Activated T-cell treated with anti-CD3 and anti-CD28 coated beads for 24 hours (primary cell): ENCODE data around the gene SUSD3.

Experiments
- DNase-seq: peaks from one replicate; pipeline ENCODE4 v3.0.0-alpha.2; 2020; ENCODE audit warnings: low read depth

Gene SUSD3

DNA sequence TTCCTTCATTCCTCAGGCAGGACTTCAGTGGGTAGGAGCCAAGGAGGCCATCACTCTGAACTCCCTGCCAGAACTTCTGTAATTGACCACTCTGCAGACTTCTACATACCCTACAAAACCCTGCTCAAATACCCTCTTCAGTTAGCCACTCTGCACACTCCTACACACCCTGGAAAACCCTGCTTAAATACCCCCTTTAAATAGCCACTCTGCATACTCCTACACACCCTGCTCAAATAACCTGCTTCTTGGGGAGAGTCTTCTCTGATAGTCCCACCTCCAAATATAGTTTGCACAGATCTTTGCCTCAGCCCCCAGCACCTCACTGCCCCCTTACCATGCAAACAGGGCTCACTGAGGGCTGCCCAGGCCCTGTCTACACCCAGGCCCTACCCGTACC, 18.9 kb downstream of the SUSD3 start:
- DNase-seq: no peak

DNA sequence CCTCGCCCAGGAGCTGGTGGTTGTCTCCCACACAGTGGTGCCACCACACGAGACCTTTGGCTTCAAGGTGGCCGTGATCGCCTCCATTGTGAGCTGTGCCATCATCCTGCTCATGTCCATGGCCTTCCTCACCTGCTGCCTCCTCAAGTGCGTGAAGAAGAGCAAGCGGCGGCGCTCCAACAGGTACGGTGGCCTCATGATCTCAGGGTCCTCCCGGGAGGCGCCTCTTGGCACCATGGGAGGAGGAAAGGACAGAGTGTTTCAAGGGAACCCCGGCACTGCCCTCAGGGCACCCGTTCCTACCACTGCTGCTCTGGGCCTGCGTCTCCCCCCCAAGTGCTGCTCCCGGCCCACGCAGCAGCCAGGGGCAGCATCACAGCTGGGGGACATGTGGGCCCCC, 19.3 kb downstream of the SUSD3 start:
- DNase-seq: no peak

GRCh38 chr9:93079371-93079770, 20.9 kb downstream of the SUSD3 start:
- no peak for DNase-seq

DNA sequence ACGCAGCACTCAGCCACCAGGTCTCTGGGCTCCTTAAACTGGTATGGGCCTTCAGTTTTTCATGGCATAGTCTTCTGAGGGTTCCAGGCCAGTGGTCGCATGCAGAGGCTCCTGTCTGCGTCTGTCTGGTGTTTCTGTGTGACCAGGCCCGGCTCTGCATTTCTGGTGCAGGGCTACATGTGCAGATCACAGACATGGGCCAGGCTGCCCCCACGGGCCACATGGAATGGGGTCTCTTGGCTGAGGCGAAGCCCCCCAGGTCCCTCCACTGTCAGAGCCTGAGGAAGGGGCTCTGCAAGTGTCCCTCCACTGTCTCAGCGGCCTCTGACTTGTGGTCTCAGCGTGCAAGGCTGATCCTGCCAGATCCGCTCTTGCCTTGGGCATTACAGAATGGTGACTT, 21.9 kb downstream of the SUSD3 start:
- DNase-seq: no peak

DNA sequence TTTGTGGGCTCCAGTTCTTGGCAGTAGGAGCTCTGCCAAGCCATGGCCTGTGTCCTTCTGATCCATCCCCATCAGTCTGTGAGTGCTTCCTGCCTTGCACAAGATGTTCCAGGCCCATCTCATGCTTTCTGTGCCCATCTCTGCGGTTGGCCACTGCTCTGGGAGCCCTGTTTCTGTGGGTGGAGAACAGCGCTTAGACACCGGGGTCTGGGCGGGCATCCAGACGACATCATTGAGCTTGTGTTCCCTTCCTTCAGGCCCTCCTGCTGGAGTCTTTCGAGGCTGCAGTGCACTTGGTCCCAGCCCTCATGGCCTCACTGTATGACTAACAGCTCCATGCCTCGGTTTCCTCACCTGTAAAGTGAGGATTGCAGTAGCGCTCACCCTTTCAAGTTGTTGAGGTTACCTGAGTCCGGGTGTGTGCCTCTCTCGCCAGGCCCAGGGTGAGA, 22.6 kb downstream of the SUSD3 start:
- no peak for DNase-seq

DNA sequence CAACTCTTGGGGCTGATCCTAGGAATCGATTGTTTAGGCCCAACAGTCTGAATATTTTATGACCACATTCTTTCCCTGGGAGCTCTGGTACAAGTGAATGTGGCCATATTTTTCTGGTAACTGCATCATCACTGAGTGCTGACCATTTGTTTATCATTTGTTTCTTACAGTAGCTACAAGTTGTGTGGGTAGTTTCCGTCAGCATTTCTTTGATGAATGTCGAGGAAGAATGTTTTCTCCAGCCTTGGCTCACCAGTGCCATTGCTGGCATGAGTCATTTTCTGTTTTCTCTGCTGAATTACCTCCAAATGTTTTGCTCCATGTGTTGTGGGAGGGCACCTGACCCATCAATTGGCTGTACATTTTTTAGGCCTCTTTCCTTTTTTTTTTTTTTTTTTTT, 23.4 kb downstream of the SUSD3 start:
- no peak for DNase-seq

DNA sequence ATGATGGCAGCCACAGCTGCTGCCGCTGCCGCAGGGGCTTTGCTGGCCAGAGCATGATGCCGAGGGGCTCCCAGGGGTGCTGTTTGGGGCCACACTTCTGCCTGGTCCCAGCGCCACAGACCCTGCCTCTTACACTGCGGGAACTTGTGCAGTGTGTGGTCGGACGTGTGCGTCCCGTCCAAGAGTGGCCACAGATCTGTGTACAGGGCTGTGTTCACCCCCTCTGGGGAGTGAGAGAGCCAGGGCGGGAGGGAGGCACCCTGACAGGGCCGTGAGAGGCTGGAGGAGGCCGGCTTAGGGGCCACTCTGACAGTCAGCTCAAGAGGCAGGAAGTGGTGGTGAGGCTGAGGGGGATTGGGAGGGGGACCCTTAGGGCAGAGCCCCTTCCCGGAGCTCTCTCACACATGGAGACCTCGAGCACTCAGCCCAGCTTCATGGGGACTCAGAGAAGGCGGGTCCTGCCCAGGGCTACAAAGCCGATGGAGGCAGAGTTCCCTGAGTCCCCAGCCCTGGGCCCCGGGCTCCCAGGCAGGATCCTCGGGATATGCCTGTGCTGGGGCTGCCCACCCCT, 24.4 kb downstream of the SUSD3 start:
- no peak for DNase-seq

DNA sequence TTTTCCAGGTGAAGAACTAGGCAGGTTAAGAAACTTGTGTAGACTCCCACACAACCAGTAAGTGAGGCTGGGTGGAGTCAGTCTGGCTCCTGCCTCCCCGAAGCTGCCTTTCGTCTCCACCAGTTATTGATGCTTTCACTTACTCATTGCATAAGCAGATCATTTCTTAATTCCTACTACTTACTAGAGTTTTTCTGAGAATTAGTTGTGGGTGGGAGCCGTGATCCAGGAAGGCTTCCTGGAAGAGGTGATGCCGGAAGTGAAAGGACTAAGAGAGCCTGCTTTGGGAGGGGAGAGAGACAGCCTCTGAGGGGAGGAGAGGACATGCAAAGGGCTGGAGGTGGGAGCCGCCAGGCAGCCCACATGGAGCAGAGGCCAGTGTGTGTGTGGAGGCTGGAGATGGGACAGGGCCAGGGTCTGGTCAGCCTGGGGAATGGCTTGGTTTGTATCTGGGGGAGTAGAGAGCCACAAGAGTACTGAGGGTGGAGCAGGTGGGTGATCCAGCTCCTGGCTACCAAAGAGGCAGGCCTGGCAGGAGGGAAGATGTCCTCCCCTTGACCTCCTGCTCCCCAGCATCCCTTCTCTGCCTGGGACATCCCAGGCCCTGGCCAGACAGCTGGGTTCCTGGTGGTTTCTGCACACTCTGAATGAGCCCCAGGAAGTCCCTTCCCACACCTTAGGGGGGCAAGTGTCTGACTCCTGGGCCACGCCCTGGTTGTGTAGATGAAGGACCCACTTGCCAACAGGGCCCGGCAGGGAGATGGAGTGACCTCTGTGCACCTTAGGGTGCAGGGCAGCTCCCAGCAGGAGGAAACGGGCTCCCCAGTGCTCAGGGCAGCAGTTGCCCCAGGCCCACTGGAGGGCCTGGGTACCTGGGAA, 25.3 kb downstream of the SUSD3 start:
- DNase-seq: no peak

DNA sequence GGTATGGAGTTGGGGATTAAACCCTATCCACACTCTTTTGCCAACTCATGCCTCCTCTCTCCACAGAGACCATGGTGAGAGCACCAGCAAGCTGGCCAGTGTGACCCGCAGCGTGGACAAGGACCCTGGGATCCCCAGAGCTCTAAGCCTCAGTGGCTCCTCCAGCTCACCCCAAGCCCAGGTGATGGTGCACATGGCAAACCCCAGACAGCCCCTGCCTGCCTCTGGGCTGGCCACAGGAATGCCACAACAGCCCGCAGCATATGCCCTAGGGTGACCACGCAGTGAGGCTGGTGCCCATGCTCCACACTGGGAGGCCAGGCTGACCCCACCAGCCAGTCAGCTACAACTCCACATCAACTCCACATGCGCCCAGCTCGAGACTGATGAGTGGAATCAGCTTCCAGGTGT, 26.0 kb downstream of the SUSD3 start:
- DNase-seq: no peak

DNA sequence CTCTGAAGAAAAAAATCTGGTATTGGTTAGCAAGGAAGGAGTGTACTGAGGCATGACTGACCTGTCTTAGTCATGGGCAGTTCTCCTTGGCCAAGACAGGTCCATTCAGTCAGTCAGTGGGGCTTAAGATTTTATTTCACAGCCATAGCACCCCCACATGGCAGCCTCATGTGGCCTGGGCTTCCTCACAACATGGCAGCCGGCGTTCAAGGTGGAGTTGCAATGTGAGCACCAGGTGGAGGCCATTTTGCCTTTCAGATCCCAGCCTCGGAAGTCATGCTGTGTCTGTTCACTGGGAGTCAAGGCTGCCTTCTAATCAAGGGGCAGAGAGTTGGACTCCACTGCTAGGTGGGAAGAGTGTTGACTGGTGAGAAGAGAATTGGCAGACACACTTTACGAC, 27.2 kb downstream of the SUSD3 start:
- no peak for DNase-seq

DNA sequence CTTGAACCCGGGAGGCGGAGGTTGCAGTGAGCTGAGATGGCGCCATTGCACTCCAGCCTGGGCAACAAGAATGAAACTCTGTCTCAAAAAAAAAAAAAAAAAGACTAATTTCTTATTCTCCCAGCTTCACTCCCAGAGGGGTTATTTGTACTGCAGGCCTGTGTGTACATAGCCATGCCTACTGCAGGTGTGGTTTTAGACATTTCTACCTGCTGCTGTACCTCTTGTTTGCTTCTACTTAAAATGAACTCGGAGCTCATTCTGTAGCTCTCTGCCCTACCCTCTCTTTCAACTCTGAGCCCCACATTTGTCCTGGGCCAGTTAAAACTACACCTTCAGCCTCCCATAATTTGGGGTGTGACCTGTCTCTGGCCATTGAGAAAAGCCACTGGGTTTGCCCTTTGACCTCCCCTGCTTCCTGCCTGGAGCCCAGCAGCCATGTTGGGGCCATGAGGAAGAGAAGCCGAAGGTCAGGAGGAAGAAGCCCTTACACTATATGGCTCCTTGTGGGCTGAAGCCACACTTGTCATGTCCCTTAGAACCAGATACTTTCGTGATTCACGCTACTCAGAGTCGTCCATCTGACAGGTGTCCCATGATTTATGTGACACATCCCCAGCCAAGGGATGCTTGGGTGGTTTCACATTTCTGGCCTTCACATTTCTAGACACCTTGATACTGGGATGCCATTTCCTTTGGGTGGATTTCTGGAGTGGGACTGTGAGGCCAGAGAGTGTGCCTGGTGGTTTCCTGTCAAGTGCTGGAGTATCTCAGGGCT, 28.1 kb downstream of the SUSD3 start:
- DNase-seq: no peak

GRCh38 chr9:93087971-93088655, 29.6 kb downstream of the SUSD3 start:
- DNase-seq: no peak

GRCh38 chr9:93088656-93089015, 30.1 kb downstream of the SUSD3 start:
- no peak for DNase-seq

DNA sequence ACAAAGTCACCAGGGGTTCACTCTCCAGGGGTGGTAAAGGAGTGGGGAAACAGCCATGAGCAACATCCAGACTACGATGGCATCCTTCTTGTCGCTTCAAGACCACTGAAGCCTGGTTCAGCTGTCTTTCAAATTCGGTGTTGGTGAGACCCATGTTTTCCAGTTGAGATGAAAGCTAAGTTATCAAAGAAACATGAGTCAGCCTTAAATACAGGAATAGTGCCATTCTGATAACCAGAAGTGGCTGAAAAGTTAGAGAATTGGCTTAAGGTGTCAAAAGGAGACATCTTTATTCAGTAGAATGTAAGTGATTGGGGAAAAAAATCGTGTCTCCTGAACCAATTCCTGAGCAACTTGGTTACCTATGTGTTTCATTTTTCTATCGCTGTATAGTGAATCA, 30.5 kb downstream of the SUSD3 start:
- no peak for DNase-seq

DNA sequence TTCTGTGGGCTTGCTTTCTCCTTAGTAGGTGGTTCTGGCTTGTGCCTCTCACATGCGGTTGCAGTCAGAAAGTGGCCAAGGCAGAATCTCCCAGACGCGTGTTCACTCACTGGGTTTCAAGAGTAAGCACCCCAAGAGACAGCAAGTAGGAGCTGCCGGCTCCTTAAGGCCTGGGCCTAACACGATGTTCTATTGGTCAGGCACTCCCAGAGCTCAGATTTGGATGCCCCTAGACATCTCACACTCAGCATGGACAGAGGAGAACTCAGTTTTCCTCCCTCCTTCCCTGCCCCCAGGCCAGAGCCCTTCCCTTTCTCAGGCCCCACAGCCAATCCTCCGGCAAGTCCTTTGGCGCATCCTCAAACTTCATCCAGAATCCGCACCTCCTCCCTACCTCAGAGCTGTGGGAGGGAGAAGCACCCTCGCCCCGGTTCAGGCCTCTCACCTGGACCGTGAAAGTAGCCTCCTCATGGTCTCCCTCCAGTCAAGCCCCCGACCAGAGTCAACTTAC, 31.0 kb downstream of the SUSD3 start:
- DNase-seq: no peak

DNA sequence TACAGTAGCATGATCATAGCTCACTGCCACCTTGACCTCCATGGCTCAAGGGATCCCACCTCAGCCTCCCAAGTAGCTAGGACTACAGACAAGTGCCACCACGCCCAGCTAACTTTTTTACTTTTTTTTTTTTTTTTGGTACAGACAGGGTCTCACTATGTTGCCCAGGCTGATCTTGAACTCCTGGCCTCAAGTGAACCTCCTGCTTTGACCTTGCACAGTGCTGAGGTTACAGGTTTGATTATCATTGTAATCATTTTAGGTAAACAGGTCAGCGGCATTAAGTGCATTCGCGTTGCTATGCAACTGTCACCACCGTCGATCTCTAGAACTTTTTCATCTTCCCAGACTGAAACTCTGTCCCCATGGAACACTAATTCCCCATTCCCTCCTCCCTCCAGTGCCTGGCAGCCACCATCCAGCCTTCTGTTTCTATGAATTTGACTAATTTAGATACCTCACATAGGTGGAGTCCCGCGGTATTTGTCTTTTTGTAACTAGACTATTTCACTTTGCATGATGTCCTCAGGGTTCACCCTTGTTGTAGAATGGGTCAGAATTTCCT, 31.7 kb downstream of the SUSD3 start:
- no peak for DNase-seq

DNA sequence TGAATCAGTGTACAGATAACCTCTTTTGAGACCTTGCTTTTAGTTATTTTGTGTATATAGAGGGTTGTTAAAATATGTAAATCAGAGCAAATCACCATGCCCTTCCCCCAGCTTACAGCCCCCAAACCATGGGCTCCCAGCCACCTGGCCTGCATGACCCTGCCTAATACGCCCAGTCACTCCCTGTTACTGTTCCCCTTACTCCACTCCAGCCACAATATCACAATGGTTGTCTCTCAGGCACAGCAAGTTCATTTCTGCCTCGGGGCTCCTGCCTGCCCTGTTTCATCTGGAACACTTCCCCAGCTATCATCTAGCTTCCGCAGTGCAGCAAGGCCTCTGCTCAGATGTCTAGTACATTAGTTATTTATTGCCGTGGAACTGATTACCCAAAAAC, 32.6 kb downstream of the SUSD3 start:
- no peak for DNase-seq

DNA sequence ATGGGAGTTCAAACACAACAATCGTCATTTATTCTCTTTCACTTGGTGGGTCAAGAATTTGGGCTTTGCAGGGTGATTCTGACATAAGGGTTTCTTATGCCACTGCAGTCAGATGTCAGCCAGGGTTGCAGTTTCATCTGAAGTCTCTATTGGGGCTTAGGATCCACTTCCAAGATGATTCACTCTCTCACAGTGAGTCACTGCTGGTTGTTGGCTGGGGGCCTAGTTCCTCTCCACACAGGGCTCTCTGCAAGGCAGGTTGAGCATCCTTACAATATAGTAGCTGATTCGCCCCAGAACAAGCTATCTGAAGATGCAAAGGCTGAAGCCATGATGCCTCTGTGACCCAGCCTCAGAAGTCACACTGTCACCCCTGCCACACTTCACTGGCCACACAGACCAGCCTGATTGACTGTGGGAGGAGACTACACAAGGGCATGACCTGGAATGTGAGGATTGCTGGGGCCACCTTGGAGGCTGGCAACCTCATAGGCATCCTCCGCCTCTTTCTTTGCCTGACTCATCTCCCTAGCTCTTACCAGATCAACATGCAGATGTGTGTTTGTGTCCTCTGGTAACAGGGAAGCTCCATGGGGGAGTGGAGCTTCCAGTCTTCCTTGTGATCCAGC, 33.1 kb downstream of the SUSD3 start:
- DNase-seq: peak; percentile 68

- DNase-seq: no peak
Observed at GRCh38 chr9:93092251-93092991, 33.9 kb downstream of the SUSD3 start.

- DNase-seq: no peak
Observed at GRCh38 chr9:93093127-93093876, 34.8 kb downstream of the SUSD3 start.
